HCEC 1CT (cell line): ENCODE results near the gene HUS1B.
"Not testable (repeated sequence)": the region's sequence is repeated elsewhere in the genome, so short reads cannot be mapped to it uniquely, and the experiment has no call there.

Source experiments
- DNase-seq: peaks from one replicate; pipeline ENCODE4 v3.0.0-alpha.2; 2017

Gene HUS1B

DNA sequence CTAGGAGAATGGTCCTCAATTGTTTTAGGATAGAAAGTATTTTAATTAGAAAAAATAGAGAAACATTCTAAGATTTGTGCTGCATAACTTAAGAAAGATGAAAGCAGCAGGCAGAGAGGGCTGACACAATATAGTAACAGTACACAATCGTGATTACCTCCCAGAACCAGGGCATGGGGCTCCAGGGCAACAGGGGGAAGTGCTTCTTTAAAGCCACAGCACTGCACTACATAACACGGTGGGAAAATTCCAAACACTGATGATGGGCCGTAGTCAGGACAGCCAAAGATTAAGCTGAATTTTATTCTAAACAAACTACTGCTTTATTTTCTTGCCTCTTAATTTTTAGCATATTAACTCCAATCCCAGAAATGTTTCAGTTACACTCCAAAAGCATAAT, 21.6 kb upstream of the HUS1B start:
- DNase-seq, result no peak

- DNase-seq, result no peak
Observed at GRCh38 chr6:677919-678318, 21.0 kb upstream of the HUS1B start.

- no peak for DNase-seq
Observed at GRCh38 chr6:674956-675355, 18.1 kb upstream of the HUS1B start.

GRCh38 chr6:674406-674805, 17.5 kb upstream of the HUS1B start:
- no peak for DNase-seq

DNA sequence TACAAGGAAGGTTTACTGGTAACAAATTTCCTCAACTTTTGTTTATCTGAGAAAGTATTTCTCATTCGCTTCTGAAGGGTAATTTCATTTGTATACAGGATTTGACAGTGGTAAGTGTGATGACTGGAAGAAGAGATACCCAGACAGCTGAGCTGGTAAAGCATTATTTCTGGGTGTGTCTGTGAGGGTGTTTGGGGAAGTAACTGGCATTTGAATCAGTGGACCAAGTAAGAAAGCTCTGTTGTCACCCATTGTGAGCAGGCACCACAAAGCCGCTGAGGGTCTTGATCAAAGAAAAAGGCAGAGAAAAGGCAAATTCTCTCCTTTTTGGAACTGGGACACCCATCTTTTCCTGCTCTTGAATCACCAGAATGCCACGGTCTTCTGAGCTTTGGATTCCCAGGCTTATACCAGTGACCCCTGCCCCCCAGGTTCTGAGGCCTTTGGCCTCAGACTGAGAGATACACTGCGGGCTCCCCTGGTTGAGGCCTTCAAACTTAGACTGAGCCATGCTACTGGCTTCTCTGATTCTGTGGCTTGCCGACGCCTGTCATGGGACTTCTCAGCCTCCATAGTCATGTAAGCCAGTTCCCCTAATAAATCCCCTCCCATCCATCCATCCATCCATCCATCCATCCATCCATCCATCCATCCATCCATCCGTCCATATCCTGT, 10.5 kb upstream of the HUS1B start:
- DNase-seq, result no peak

DNA sequence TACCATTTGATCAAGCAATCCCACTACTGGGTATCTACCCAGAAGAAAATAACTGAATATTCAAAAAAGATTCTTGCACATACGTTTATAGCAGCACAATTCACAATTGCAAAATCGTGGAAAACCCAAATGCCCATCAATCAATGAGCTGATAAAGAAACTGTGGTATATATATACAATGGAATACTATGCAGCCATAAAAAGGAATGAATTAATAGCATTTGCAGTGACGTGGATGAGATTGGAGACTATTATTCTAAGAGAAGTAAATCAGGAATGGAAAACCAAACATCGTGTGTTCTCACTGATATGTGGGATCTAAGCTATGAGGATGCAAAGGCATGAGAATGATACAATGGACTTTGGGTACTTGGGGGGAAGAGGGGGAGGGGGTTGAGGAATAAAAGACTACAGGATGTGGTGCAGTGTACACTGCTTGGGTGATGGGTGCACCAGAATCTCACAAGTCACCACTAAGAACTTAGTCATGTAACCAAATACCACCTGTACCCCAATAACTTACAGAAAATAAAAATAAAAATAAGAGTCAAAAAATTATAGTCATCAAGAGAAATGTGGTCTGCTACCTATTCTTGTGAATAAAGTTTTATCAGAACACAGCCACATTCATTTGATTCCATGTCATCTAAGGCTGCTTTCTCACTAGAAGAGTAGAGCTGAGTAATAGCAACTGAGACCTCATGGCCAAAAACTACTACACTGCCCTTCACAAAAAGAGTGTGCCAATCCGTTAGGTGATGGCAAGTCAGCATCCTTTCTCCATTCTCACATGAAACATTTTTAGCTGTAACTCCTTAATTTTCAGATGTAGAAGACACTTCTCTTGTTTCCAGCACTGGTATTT, 8.7 kb upstream of the HUS1B start:
- DNase-seq, result no peak

- DNase-seq, result not testable (repeated sequence)
Observed at GRCh38 chr6:663788-664187, 6.9 kb upstream of the HUS1B start.

DNA sequence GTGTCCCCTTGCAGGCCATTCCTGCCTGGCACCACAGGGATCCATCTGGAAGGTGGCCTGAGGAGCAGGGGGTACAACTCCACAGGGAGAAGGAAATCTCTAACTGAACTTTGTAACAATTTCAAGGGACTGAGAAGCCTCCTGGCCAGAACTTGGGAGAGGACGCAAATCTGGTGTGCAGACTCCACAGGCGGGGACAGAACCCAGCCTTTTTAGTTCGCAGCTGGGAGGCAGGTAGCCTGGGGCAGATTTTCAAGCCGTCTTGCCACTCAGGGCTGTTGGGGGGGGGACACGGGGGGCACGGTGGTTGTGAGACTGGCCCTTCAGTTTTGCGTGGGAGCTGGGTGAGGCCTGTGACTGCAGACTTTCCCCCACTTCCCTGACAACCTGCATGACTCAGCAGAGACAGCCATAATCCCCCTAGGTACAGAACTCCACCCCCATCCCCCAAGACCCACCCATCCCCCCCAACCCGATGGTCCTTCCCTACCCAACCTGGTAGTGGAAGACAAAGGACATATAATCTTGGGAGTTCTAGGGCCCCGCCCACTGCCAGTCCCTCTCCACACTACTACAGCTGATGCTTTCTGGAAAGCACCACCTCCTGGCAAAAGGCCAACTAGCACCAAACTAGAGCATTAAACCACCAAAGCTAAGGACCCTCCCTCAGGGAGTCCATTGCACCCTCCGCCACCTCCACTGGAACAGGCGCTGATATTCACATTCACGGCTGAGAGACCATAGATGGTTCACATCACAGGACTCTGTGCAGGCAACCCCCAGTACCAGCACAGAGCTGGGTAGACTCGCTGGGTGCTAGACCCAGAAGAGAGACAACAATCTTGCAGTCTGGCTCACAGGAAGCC, 3.0 kb upstream of the HUS1B start:
- DNase-seq, result no peak

DNA sequence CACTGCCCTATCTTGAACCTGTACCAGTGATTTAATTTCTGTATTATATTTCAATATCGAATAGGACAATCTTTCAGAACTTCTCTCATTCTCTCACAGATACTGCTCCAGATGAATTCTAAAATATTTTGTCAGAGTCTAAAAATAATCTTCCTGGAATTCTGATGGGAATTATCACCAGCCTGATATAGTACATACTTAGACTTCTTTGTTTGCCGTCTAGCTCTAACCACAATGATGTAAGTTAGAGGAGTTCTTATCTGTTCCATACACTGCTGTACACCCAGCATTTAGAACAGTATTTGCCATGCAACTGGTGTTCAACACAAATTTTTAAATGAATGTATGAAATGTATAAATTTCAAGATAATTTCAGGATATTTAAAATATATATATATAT, 1.3 kb upstream of the HUS1B start:
- no peak for DNase-seq

DNA sequence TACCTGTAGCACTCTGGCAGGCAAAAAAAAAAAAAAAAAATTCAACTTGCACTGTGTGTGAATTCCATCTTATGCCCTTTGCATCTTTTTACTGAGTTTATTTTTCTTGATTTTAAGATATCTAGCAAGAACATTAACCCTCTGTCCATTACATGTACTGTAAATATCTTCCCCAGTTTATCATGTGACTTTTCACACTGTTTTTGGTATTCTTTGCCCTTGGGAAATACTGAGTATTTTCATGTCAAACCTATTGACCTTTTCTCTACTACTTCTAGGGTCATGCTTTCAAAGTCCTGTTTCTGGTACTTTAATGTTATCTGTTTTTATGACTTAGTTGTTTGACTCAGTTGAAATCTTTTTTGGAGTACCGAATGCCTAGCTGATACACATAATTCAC, 843 bp upstream of the HUS1B start:
- DNase-seq, result no peak

DNA sequence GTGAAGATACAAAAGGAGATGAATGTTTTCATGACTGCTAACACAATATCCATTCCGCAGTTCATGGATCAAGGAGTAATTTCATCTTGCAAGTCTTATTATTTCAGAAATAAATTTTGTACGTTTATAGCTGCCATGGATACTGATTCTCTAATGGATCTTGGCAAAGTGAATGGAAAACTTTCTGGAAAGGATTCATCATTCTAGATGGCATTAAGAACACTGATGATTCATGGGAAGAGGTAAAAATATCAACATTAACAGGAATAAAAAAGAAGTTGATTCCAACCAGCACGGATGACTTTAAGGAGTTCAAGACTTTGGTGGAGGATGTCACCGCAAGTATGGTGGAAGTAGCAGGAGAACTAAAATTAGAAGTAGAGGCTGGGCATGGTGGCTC, 2.8 kb downstream of the HUS1B start:
- no peak for DNase-seq

GRCh38 chr6:652865-653264, 4.0 kb downstream of the HUS1B start:
- no peak for DNase-seq

GRCh38 chr6:650098-650497, 6.8 kb downstream of the HUS1B start:
- DNase-seq, result no peak

DNA sequence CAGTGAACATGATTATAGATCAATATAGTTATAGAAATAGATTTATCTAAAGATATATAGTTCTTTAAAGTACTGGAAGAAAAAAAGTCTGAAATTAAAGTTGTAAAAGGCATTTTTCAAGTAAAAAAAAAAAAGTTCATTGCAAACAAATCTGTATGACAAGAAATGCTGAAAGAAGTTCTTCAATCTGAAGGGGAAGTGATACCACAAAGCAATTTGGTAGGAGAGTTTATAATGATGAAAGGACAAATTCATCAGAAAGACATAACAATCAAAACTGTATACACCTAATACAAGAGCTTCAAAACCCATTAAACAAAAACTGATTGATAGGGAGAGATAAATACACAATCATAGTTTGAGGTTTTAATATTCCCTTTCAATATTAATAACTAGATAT, 14.1 kb downstream of the HUS1B start:
- DNase-seq, result no peak

GRCh38 chr6:641225-641985, 15.5 kb downstream of the HUS1B start:
- no peak for DNase-seq

DNA sequence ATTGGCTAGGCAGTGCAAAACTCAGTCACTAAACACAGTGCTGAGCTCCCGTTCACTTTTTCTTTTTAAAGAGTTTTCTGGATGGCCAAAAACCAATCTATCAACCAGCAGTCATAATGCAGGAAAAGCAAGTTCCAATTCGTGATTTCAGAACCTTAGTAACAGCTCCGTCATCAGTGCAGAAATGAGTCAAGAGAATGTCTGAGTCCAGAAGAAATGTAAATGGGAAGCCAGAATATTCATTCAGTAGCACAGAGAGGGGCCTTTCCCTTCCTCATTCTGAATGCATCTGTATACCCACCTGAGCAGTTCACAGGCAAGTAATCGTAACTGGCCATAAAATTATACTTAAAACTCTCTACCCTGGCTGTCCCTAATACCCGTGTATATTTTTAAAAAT, 20.4 kb downstream of the HUS1B start:
- no peak for DNase-seq

DNA sequence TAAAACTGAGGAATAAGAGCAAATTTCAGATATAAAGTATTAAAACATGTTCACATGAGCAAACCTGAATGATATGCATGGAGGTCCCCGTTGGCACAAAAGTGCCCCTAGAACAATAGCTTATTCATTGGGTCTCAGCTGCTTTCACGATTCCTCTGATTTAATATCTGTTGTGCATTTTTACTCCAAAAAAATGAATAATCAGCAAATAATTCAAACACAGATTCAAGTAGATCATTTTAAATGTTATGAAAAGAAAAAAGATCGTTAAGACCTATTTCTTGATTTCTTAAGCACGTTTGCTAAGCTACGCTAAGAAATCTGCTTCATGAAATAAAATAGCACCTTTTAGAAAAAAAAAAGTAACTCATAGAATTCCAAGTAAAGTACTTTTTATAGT, 21.7 kb downstream of the HUS1B start:
- DNase-seq, result no peak

GRCh38 chr6:633611-634010, 23.3 kb downstream of the HUS1B start:
- DNase-seq, result no peak

DNA sequence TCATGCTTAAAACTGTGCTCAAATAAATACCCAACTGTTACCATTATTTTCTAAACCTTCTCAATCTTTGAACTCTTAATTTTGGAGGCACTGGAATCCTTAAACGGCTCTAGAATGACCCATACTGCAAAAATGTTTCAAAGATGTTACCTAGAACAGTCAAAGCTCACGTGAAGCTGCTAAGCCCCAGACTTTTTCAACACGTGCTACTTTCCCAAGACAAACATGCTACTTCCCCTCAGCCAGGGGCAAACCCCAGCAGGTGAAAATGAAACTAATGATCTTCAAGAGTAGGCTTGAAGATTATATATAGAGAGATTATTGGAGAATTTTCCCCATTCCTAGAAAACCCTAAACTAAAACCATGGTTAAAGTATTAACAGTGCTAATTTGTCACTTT, 28.1 kb downstream of the HUS1B start:
- no peak for DNase-seq

DNA sequence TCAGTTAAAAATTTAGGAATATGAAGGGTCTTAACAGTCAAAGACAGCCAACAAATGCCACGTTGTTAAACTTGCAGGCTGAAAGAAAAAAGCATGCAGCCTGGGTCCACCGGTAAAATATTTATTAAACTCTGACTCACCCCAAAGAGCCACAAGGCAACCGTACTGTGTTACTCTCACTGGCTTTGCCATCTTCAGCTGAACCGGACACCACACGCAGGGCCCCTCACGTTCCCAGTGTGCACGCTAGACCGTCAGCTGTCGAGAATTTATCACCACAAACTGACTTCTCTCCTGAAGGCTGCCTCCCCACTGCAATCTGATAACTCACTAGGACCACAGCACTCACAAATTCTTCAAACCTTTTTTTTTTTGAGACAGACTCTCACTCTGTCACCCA, 30.7 kb downstream of the HUS1B start:
- DNase-seq, result no peak

DNA sequence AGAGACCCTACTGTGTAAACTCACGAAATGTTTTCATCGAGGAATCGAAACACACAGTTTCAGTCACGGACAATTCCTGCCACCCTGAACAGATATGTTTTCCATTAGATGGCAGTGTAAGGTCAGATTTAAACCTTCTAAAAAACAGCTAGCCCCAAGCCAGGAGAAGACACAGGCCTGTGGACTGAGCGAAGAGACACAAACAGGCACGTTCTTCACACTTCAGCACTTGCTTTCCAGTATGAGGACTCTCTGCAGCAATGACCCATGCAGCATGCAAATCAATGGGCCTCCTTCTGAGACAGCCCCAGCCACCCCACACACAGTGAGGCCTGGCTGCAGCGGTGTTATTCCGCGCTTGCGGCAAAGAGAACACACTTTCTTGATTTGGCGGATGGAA, 31.9 kb downstream of the HUS1B start:
- no peak for DNase-seq

DNA sequence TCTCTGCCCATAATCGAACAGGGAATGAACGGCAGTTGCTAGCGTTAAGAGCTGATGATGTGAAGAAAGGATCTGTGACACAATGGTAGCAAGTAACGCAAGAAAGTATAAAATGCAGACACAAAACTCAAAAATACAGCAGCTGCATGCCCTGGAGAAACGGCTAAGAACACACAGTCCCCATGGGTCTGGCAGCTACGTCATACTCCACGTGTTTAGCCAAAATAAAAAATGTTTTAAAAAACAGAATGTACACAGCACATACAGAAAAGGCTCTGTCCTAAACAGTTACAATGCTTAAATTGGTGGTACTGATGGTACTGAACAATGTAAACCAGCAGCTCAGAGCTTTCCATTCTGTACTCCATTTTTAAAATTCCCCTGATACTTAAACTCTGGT, 34.4 kb downstream of the HUS1B start:
- no peak for DNase-seq

GRCh38 chr6:621931-622330, 35.0 kb downstream of the HUS1B start:
- DNase-seq, result no peak
